Measurements from ENCODE around the gene PLXNA4.

PLXNA4 gene

GRCh38 chr7:132226046-132226956 is 350.0 kb downstream of the PLXNA4 start:
- no peak for DNase-seq

- no peak for DNase-seq
Observed at GRCh38 chr7:132225216-132226030, 350.8 kb downstream of the PLXNA4 start.

DNA sequence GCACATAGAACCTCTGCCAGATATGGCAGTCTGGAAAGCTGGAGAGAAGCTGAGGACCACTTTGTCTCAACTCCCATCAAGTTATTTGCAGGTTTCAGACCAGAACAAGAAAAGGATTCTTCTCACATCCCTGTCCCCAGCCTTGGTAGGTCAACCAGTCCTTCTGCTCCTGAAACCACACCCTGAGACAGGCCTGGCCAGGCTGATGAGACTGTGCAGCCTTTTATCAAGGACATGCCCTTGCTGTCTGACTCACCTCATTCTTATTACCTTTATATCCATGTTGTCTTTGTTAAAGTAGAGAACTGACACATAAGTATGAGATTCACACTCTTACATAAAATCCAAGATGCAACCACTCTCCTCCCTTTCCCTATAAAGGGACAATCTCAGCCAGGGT is 354.9 kb downstream of the PLXNA4 start:
- no peak for DNase-seq

DNA sequence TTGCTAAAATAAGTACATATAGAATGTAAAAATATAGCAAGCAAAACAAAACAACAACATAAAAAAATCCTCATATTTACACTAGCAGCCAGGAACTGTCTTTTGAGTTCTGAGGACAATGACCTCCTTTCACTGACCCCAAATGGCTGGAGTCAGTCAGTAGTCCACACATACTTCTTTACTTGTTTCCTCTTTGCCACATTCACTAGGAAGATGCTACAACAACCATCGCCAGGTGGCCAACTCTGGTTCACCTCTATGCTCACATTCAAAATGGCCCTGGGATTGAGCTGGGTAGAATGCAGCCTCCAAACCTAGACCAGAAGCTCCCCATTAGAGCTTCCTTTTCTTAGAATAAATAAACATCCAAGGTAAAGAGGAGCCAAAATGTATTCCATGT is 356.2 kb downstream of the PLXNA4 start:
- DNase-seq = no peak

DNA sequence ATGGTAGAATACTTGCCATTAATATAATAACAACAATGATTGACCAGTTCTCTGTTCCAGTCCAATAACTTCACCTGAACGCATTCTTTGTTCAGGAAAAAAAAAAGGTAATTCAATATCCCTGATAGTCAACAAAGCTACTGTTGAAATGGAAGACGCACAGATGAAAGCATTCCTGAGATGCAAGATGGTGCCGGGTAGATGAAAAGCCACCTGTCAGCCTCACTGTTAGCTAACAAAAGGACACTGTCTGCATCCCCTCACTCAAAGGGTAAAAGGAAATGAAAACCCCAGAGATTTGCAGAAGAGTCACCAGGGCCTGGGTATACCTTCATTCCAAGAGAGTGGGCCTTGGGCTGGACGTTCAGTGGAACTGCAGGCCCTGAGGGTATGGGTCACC is 357.4 kb downstream of the PLXNA4 start:
- no peak for DNase-seq

DNA sequence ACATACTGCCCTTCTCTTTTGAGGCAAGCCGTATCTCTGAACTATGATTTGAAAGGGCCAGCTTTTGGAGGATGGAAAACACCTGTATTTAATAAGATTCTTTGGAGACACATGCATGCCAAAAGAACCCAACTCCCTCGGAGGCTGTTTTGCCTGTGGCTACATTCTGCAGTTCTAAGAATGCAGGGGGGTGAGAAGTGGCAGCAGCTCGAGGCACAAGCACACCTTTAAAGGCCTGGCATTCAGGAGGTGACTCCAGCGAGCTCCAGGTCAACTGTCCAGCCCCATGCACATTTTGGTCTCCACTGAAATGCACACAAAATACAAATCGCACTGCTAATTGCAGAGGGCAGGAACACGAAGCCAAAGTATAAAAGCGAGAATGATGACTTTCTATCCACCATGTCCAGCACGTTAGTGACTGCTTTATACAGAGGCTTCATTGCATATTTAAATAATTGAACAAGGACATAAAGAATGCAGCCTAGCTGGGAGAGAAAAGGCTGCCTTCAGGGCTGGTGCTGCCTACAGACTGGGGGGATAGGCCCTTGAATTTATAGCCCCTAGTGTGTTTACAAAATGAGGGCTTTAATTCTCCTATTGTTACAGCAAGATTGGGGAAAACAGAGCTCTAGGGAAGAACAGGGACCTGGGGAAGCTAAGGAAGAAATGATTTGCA is 359.3 kb downstream of the PLXNA4 start:
- DNase-seq = no peak

DNA sequence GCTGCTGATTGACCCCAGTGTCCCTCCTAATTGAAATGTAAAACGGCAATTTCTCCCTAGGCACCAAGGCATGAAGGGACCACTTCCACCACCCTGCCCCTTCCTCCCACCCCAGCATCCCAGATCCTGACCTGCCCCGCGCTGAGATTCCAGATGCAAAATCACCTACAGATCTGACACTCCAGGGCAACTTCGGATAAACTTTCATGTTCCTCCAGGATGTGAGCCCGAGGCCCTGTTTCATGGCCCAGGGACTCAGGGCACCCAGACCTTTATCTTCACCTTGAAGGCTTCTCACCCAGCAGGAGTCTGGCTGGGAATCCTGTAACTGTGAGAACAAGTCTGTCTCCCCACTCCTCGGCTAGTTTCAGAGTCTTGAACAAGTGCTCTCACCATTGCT is 361.8 kb downstream of the PLXNA4 start:
- DNase-seq = no peak

DNA sequence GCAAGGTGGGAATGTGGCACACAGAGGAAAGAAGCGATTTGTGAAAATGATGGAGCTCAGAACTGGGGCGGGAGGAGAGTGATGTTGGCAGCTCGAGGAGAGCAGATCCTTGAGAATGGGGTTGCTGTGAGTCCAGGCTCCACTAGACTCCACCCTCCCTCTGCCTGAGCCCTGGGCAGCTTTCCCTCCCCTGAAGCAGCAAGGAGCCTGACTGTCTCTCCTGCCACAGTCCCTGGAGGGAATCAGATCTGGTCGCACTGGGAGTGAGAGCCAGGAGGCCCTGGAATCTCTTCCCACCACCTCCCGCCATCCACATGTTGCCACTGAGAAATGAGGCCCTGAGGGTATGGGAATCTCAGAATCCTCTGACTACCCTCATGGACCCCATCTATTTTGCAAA is 362.7 kb downstream of the PLXNA4 start:
- no peak for DNase-seq

- DNase-seq = no peak
Observed at GRCh38 chr7:132211971-132212370, 364.3 kb downstream of the PLXNA4 start.

DNA sequence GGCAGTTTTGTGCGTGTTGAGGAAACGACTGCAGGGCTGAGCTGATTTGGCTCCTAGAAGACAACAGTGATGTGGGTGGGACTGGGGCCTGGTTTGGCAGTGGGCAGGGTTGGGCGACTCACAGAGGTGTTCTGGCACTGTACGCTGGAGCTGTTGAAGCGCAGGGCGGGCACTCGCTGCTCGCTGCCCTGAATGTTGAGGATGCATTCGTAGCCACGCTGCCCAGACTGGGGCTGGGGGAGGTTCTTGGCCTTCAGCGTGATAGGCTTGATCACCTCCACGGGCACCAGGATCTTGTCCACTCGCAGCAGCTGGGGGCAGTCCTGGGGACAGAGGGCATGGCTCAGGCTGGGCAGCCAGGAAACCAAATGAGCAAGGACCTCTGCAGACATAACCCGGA is 365.4 kb downstream of the PLXNA4 start:
- DNase-seq = no peak

- no peak for DNase-seq
Observed at GRCh38 chr7:132207782-132208181, 368.5 kb downstream of the PLXNA4 start.

DNA sequence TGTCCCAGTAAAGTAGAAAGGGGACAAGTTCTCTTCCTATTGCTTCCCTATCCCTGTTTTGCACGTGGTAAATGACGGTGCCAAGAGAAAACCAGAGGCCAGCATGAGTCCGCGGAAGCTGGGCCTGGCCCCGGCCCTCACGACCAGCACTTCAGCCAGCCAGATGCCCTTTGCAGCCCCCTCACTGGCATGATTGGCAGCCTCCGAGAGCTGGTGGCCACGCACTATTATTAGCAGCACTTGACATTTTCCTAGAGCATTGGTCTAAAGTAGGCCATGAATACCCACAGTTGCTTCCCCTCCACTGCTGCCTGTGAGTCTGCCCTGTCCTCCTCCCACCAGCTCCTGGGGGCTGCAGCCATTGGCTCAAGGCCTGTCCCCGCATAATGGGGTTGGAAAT is 369.1 kb downstream of the PLXNA4 start:
- no peak for DNase-seq

DNA sequence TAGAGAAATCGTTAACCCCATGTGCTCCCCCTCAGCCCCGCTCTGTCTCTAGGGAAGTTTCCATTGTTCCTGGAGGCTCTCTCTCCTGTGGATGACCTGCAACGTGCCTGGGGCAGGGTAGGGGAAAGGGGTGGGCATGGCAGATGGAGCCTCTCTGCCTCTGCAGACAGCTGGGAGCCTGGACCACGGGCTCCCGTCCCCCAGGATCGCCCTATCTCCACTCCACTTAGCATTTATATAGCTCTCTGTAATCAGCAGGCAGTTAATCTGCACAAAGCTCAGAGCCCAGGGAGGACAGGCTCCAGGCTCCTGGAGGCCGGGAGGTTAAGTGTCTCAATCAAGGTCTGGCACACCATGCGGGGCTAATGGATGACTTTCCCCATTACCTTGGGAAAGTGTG is 369.7 kb downstream of the PLXNA4 start:
- DNase-seq = no peak

DNA sequence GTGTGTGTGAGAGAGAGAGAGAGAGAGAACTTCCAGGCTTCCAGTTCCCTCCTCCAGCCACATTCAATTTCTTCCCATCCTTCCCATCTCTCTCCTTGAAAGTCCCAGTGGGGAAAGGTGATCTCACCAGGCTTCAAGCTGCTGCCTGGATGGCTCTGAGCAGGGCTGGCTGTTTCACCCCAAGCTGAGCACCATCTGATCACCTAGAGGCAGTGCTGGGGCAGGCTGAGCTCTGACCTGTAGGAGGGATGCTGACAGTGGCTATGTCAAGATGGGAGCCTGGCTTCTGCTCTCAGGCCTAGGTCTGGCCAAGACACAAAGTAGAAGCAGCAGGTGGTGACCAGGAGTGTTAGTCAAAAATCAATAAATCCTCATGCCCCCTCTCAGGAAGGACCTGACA is 370.8 kb downstream of the PLXNA4 start:
- no peak for DNase-seq

DNA sequence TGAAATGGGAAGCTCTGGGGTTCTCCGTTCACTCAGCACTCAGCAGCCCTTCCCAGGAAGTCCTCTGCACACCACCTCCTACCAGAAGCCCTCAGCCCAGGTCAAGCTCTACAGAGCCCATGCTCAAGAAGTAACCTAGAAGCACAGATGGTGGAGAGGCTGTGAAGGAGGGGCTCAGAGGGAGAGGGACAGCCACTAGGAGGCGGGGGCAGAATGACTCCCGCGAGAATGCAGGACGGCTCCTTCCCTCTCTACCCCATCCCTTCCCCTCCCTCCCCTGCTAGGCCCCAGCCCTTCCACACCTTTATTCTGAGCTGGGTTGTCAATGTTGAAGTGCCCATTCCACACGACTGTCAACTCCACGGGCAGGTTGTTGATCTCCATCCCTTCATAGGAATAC is 373.2 kb downstream of the PLXNA4 start:
- no peak for DNase-seq

DNA sequence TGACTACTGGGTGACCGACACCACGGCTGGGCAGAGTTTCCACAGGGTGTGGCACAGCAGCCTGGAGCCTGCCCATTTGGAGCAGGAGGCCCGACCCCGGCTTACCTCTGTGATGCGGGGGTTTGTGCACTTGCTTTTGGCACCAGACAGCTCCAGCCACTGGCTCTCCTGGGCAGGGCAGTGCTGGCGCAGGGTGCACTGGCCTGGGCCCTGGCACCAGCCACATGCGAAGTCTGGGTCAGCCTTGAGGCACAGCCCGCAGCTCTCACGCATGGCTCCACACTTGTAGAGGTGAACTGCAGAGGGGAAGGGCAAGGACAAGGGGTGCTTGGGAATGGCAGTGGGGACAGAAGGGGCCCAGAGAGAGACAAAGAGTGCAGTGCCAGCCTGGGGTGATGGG is 373.7 kb downstream of the PLXNA4 start:
- no peak for DNase-seq

DNA sequence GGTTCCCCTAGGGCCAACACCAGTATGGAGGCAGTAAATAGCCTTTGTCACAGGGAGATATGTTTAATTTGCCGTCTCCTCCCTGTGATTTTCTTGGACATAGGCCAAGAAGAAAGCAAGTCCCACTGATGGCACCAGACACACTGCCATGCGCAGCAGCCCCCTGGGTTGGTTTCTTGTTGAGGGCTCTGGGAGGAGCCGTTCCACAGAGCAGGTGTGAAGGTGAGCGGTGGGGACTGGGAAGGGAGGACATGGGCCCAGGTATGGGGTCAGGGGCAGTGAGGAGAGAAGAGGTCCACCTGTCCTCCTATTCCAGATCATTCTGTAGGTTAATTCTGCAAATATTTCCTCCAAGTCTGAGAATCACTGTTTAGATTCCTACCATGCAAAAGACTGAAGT is 376.1 kb downstream of the PLXNA4 start:
- DNase-seq = no peak

DNA sequence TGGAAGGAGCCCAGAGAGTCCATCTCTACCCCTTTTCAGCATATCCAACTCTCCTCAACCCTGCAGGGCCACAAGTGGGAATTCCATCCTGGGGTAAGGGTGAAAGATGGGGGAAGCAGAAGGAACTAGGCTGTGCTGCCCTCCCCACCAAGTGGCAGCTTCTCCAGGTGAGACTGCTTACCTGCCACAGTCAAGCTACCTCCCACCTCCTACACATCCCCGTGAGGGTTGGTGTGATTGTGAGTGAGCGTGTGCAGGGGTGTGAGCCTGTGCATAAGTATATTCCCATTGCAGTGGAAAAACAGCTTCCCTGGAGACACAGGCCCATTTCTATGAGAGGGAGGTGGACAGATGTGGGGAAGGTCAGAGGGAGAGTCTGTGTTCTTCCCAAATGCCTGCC is 376.6 kb downstream of the PLXNA4 start:
- no peak for DNase-seq

- DNase-seq = no peak
Observed at GRCh38 chr7:132197772-132198171, 378.5 kb downstream of the PLXNA4 start.

GRCh38 chr7:132193898-132194297 is 382.4 kb downstream of the PLXNA4 start:
- DNase-seq = no peak

DNA sequence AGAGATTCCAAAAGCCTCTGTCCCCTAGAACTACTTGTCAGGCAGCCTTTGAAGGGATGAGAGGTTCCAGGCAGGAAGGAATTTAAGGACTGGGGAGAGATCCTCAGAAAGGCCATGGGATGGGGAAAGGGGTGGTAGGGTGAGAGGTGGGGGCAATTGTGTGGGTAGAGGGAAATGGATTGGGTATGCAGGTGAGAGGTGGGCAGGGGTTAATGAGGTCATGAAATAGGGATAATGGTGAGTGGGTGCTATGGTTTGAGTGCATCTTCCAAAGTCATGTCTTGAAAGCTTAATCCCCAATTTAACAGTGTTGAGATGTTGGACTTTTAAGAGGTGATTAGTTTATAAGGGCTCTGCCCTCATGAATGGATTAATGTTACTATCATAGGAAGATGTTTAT is 383.5 kb downstream of the PLXNA4 start:
- no peak for DNase-seq

DNA sequence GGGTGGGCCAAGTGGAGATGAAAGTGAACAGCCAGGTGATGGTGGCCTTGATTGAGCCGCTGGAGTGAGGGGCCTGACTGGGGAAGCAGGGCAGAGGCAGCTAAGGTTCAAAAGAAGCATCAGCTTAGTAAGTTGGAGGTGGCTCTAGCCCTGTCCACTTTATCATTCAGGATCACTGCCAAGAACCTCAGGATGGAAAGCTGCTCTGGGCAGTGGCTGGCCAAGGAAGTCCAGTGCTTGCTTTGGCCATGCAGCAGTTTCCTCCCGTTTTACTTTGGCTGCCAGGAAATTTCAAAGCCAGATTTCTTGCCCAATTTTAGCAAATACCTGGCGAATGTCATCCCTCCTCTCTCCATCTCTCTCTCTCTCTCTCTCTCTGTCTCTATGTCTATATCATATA is 384.9 kb downstream of the PLXNA4 start:
- DNase-seq = no peak

DNA sequence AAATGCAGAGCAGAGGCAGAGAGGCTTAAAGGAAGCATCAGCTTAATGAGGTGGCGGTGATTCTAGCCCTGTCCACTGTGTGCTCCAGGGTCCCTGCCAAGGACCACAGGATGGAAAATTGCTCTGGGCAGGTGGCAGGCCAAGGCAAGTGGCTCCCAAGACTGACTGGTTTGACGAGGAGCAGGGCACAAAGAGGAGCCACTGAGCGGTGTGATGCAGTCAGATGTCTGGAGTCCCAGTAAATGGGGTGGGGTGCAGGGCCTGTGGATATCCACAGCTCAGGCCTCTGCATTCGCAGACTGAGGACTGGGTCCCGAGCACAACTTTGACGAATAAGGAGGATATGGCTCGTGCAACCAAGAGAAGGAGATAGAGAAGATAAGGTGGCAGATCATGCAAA is 385.6 kb downstream of the PLXNA4 start:
- no peak for DNase-seq

DNA sequence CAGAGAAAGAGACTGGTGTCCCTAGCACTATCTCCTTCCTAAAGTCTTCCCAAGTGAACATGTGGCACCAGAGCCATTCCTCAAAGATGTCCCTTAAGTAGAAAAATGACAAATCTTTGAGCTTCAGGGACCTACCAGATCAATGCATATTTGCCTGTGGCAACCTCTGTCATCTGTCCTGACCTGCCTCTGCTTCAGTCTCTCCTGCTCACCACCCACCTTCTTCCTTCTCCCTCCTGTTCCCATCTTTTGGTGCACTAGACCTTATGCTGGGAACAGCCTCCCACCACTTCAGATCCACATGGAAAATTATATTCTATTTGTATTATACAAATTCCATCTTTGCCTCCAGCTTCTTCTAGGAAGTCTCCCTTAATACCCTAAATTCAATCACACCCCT is 386.4 kb downstream of the PLXNA4 start:
- DNase-seq = no peak
